ENCODE results near the gene RAMACL.

RAMACL gene

DNA sequence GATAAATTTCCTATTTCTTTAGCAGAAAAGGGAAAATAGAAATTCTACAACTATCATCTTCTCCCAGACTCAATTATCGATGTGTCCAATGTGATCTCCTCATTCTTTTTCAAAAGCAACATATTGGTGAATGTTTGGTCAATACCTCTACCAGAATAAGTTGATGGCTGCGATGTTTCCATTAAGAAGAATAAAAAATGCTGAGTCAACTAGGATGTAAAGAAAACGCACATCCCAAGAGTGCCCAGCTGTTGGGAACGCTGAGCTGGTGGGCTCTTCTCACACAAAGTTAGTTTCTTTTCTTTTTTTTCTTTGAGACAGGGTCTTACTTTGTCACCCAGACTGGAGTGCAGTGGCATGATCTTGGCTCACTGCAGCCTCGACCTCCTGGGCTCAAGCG, 39.8 kb downstream of the RAMACL start:
- Histone ChIP-seq H3K27me3 (ENCODE audit: insufficient read depth, low read length) (0 out of 2 replicates have a peak, but pooled peaks cover 4% of the 10 kb centered on the region), H3K4me2 (ENCODE audit: low read length) (no peak overlapping the region), H3K9me2 (ENCODE audit: low read depth, low read length) (no peaks in the 10 kb centered on the region), H3K27ac (ENCODE audit: low read depth, low read length, poor library complexity, severe bottlenecking) (no peak overlapping the region), H3K79me2 (ENCODE audit: insufficient read depth, low read length) (no peaks in the 10 kb centered on the region), H2AFZ (ENCODE audit: low read length) (no peak overlapping the region), H3K4me3 (ENCODE audit: low read depth, low read length, poor library complexity, severe bottlenecking) (no peak overlapping the region), H3K4me1 (ENCODE audit: insufficient read depth, low read length, severe bottlenecking) (peaks cover 5% of the 10 kb centered on the region), H4K20me1 (ENCODE audit: insufficient read depth, low read length) (no peaks in the 10 kb centered on the region), H3K9ac (ENCODE audit: low read length) (no peak overlapping the region), H3F3A (ENCODE audit: insufficient read depth, low read length) (no peaks in the 10 kb centered on the region), H3K9me3 (ENCODE audit: low read length) (no peaks in the 10 kb centered on the region), H3K36me3 (ENCODE audit: insufficient read depth, low read length) (no peaks in the 10 kb centered on the region)
- TF ChIP-seq CTCF (IDR thresholded peaks at IDR 0.05; ENCODE audit: low read length) (no peak), EZH2 (IDR thresholded peaks at IDR 0.05; ENCODE audit: borderline replicate concordance, low read length) (no peak)

- Histone ChIP-seq H3K27ac (ENCODE audit: low read depth, low read length, poor library complexity, severe bottlenecking) (no peak overlapping the region), H3K4me2 (ENCODE audit: low read length) (no peak overlapping the region), H3K9me2 (ENCODE audit: low read depth, low read length) (no peaks in the 10 kb centered on the region), H2AFZ (ENCODE audit: low read length) (no peak overlapping the region), H3K9me3 (ENCODE audit: low read length) (no peaks in the 10 kb centered on the region), H3K36me3 (ENCODE audit: insufficient read depth, low read length) (no peaks in the 10 kb centered on the region), H3K79me2 (ENCODE audit: insufficient read depth, low read length) (no peaks in the 10 kb centered on the region), H3K9ac (ENCODE audit: low read length) (no peak overlapping the region), H3K4me3 (ENCODE audit: low read depth, low read length, poor library complexity, severe bottlenecking) (no peak overlapping the region), H4K20me1 (ENCODE audit: insufficient read depth, low read length) (no peaks in the 10 kb centered on the region), H3K4me1 (ENCODE audit: insufficient read depth, low read length, severe bottlenecking) (peaks cover 16% of the 10 kb centered on the region), H3K27me3 (ENCODE audit: insufficient read depth, low read length) (0 out of 2 replicates have a peak, but pooled peaks cover 4% of the 10 kb centered on the region), H3F3A (ENCODE audit: insufficient read depth, low read length) (no peaks in the 10 kb centered on the region)
- TF ChIP-seq EZH2 (IDR thresholded peaks at IDR 0.05; ENCODE audit: borderline replicate concordance, low read length) (no peak), CTCF (IDR thresholded peaks at IDR 0.05; ENCODE audit: low read length) (no peak)
Measured at GRCh38 chr6:166545156-166546034, 41.1 kb downstream of the RAMACL start.

- Histone ChIP-seq H3K4me2 (ENCODE audit: low read length) (no peak overlapping the region), H3K9me2 (ENCODE audit: low read depth, low read length) (no peaks in the 10 kb centered on the region), H3K4me3 (ENCODE audit: low read depth, low read length, poor library complexity, severe bottlenecking) (no peak overlapping the region), H3K9ac (ENCODE audit: low read length) (no peak overlapping the region), H3K4me1 (ENCODE audit: insufficient read depth, low read length, severe bottlenecking) (peaks cover 16% of the 10 kb centered on the region), H2AFZ (ENCODE audit: low read length) (no peak overlapping the region), H3K27ac (ENCODE audit: low read depth, low read length, poor library complexity, severe bottlenecking) (no peak overlapping the region), H3F3A (ENCODE audit: insufficient read depth, low read length) (no peaks in the 10 kb centered on the region), H3K9me3 (ENCODE audit: low read length) (no peaks in the 10 kb centered on the region), H3K79me2 (ENCODE audit: insufficient read depth, low read length) (no peaks in the 10 kb centered on the region), H3K36me3 (ENCODE audit: insufficient read depth, low read length) (no peaks in the 10 kb centered on the region), H4K20me1 (ENCODE audit: insufficient read depth, low read length) (no peaks in the 10 kb centered on the region), H3K27me3 (ENCODE audit: insufficient read depth, low read length) (0 out of 2 replicates have a peak, but pooled peaks cover 4% of the 10 kb centered on the region)
- no peak for TF ChIP-seq CTCF (IDR thresholded peaks at IDR 0.05; ENCODE audit: low read length)
- no peak for TF ChIP-seq EZH2 (IDR thresholded peaks at IDR 0.05; ENCODE audit: borderline replicate concordance, low read length)
Measured at GRCh38 chr6:166544296-166544605, 42.2 kb downstream of the RAMACL start.

All from OCI-LY1 (cell line).